Suppressor macrophage treated with lipopolysaccharide for 1 hour (primary cell): ENCODE results near the gene METRNL.
"Not testable (repeated sequence)": the region's sequence is repeated elsewhere in the genome, so short reads cannot be mapped to it uniquely, and the experiment has no call there.

Experiments used
- DNase-seq, 3 donors: peaks; one replicate each; pipeline ENCODE4 v3.0.0-alpha.2; 2020 to 2022

Gene METRNL, protein sequence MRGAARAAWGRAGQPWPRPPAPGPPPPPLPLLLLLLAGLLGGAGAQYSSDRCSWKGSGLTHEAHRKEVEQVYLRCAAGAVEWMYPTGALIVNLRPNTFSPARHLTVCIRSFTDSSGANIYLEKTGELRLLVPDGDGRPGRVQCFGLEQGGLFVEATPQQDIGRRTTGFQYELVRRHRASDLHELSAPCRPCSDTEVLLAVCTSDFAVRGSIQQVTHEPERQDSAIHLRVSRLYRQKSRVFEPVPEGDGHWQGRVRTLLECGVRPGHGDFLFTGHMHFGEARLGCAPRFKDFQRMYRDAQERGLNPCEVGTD

DNA sequence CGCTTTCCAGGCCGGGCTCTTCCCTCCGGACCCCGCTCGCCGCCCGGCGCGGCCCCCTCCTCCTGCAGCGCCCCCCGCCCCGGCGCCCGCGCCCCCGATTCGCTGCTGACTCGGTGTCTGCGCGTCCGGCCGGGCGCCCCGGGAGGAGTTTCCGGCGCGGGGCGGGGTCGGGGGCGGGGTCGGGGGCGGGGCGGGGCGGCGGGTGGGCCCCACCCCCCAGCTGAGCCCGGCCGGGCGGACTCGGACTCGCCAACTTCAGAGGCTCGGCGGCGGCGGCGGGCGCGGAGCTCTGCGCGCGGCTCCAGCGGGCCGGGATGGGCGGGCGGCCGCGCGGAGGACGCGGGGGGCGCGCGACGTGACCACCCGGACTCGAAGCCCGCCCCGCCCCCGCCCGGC lies at the start of gene METRNL:
Gene METRNL, plus strand, starts transcription at position 258 of the 396 bp plus-strand sequence. CDS start 207 bp downstream, outside the sequence.
- peak; percentile 83 to 95 (median 92) for DNase-seq

DNA sequence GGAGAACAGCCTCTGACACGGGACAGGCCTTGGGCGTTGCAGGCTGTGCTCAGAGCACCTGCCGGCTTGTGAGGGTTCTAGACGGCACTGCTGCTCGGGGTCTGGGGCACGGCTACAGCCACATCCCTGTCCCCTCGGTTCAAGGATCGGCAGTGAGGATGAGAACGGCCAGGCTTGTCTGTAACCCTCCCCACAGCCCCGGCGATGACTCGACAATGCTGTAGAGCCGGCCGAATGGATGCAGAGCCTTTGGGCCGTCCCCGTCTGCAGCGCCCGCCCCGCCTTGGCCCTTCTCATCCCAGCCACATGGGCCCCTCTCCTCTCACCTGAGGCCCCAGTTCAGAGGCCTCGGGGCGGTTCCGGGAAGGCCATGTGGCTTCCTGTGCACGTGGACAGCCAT lies 49.0 kb upstream of the METRNL start:
- no peak for DNase-seq

DNA sequence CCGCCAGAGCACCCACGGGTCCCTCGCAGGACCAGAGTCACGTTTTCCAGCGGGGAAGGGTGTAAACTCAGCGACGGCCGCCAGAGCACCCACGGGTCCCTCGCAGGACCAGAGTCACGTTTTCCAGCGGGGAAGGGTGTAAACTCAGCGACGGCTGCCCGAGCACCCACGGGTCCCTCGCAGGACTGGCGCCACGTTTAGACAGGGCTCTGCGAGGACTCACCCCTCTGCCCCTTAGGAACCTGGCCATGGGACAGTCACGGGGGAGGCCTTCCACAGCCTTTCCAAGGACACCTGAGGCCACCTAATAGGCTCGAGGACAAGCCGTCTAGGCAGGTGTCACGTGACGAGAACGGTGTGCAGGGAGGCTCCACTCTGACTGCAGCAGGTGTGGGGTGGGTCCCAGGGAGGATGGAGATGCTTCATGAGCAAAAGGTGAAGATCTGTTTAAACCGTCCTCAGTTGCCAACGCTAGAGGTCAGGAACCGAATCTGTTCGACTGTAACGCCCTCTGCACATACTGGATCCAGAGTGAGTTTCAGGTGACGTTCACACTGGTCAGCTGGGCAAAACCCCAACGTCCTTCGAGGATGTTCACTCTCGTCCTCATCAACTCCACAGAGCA lies 48.0 kb upstream of the METRNL start:
- DNase-seq, result no peak

DNA sequence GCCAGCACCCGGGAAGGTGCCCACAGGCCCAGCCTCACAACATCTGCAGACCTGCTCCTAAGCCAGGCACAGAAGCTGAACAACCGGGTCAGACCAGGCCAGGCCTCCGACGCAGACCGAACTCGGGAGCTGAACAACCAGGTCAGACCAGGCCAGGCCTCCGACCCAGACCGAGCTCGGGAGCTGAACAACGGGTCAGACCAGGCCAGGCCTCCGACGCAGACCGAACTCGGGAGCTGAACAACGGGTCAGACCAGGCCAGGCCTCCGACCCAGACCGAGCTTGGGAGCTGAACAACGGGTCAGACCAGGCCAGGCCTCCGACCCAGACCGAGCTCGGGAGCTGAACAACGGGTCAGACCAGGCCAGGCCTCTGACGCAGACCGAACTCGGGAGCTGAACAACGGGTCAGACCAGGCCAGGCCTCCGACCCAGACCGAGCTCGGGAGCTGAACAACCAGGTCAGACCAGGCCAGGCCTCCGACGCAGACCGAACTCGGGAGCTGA lies 47.4 kb upstream of the METRNL start:
- not testable (repeated sequence) for DNase-seq

DNA sequence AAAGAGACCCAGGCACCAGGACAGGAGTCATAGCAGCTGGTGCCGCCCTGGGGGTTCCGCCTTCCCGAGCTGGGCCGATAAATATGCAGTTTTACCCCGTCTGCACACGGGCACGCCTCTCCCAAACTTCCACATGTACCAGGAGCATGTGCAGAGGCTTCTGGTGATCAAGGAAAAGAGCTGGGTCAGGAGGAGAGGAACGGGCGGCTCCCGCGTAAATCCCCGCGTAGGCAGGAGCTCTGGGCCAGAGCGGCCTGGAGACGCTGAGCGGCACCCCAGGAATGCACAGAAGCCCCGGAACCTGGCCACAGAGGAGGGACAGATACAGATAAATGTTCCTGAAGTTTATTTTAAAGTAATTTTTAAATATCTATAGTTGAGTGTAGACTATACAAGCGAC lies 46.6 kb upstream of the METRNL start:
- DNase-seq, result no peak

DNA sequence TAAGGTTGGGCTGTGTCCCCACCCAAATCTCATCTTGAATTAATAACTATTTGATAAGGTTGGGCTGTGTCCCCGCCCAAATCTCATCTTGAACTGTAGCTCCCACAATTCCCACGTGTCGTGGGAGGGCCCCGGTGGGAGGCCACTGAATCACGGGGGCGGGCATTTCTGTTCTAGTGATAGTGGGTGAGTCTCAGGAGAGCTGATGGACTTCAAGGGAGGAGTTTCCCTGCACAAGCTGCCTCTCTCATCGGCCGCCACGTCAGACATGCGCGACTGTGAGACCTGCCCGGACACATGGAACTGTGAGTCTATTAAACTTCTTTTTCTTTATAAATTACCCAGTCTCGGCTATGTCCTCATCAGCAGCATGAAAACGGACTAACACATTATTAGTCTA lies 44.9 kb upstream of the METRNL start:
- DNase-seq, result no peak

DNA sequence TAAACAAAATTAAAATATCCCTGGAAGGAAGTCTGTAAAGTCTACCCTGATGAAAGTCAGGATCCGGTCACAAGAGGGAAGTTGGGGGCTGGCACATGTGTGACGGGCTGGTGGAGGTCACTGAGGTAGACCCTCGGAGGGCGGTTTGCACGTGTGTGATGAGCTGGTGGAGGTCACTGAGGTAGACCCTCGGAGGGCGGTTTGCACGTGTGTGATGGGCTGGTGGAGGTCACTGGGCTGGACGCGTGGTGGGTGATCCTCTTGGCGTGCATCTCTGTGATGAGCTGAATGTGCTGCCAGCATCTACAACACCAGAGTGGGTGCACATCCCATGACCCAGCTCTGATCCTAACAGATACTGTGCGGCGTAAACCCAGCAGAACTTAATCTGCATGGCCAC lies 43.7 kb upstream of the METRNL start:
- no peak for DNase-seq

DNA sequence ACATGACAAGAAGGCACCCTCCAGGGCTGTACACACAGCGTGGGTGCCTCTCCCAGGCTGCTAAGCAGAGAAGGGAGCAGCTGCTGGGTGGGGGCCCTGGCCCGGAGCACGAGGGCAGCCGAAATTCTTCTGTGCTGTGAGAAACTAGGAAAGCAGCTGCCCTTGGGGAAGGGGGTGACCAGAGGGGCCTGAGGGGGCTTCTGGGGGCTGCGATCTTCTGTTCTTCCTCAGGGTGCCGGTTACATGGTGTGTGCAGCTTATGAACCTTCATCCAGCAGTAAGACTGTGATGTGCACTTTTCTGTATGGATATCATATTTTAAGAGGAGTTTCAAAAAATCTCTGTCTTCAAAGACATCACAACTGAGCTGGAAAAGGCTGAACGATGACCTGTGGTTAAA lies 43.2 kb upstream of the METRNL start:
- DNase-seq, result no peak

DNA sequence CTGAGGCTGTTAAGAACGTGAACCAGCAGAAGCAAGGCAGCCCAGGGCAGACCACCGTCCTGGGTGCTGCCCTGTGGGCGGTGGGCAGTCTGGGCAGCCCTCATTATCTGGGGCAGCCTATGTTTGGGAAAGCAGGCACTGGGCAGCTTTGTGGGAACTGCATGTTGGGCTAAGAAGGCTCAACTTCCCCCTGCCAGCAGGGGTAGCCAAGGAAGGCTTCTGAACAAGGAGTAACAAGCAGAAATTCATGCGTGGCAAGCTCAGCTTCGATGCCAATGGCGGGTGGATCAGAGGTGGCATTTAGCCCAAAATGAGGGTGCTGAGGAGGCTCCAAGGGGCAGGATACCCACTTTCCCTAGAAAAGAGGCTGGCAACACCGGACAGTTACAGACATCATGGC lies 42.7 kb upstream of the METRNL start:
- no peak for DNase-seq

DNA sequence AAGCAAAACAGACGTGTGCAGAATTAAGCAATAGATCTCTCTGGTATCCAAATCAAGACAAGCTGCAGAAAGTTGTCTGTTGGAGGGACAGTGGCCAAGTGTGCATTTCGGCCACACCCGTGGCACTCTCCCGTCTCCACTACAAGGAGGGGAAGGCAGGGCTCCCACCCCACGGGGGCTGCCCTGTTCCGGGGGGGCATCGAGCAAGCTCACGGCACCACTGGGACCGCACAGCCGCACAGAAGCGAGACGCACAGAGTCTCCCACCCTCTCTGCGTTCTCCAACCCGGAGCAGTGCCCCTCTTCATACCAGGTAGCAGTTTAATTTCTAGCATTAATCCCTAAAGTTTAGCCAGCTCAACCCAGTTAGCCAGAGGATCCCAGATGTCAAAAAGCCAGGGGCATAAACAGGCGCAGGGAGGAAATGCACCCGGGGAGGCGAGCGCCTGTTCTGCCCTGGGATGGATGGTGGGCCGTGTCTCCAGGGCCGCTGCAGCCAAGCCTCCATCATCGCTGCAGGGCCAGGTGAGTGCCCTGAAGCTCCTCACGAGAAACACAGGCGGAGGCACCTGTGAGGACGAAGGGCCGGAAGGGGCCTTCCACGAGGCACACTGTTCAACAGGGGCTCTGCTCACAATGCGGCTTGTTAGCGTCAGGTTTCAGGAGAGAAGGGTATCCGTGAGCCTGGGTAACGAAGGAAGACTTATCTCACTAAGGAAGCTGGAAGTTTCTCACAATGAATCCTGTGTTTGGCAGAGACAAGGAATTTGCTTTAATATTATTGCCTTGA lies 42.1 kb upstream of the METRNL start:
- no peak for DNase-seq

DNA sequence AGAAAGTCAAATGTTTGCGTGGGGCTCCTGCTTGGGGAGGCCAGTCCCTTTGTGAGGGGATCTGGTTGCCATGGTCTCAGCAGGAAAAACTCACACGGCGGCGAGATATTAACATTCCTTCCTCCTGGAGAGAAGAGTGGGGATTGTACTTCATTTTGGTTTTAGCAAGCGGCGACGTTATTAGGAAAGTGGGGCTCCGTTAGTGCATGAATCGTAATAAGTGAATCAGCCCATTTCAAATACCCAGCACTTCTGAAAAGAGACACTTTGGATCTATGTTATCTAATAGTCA lies 41.6 kb upstream of the METRNL start:
- DNase-seq, result no peak

DNA sequence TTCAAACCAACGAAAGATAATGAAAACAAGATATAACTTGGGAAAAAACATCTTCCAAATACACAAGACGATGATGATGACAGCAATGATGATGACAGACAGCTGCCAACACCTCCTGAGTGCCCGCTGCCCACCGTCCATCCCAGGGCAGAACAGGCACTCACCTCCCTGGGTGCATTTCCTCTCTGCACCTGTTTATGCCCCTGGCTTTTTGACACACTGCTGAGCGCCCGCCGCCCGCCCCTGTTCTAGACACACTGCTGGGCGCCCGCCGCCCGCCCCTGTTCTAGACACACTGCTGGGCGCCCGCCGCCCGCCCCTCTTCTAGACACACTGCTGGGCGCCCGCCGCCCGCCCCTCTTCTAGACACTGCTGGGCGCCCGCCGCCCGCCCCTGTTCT lies 40.4 kb upstream of the METRNL start:
- DNase-seq, result not testable (repeated sequence)

DNA sequence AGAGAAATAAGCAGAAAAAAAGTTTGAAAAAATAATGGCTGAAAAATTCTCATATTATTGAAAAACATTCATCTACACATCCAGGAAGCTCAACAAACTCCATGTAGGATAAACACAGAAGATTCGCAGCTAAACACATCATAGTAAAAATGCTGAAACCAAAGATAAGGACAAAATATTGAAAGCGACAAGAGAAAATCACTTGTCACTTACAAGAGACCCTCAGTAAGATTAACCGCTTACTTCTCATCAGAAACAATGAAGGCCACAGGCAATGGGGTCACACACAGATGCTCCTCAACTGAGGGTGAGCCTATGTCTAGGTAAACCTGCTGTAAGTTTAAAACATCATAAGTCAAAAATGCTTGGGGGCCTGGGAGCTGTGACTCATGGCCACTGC lies 38.1 kb upstream of the METRNL start:
- no peak for DNase-seq

DNA sequence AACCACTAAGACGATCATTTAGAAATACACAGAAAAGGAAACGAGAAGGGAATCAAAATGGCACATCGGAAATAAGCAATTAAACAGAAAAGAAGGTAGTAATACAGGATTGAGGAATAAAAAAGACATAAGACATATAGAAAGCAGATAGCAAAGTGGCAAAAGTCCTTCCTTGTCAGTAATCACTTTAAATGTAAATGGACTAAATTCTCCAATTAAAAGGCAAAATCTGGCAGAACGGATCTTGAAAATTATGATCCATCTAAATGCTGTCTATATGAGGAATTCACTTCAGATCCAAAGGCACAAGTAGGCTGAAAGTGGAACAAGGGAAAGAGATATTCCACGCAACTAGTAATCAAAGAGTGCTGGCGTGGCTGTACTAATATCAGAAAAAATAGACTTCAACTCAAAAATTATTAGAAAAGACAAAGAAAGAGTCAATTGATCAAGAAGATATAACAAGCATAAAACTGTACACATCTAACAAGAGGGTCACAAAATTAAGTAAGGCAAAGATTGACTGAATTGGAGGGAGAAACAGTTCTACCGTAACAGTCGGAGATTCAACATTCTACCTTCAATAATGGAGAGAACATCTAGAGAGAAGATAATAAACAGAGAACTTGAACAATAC lies 36.8 kb upstream of the METRNL start:
- DNase-seq, result no peak

DNA sequence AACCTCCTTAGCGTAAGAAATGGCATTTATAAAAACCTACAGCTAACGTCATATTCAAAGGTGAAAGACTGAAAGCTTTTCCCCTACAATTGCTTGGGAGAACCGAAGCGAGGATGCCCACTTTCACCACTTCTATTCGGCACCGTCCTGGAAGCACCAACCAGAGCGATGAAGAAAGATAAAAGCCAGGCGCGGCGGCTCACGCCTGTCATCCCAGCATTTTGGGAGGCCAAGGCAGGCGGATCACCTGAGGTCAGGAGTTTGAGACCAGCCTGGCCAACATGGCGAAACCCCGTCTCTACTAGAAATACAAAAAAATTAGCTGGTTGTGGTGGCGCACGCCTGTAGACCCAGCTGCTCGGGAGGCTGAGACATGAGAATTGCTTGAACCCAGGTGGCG lies 34.9 kb upstream of the METRNL start:
- not testable (repeated sequence) for DNase-seq

DNA sequence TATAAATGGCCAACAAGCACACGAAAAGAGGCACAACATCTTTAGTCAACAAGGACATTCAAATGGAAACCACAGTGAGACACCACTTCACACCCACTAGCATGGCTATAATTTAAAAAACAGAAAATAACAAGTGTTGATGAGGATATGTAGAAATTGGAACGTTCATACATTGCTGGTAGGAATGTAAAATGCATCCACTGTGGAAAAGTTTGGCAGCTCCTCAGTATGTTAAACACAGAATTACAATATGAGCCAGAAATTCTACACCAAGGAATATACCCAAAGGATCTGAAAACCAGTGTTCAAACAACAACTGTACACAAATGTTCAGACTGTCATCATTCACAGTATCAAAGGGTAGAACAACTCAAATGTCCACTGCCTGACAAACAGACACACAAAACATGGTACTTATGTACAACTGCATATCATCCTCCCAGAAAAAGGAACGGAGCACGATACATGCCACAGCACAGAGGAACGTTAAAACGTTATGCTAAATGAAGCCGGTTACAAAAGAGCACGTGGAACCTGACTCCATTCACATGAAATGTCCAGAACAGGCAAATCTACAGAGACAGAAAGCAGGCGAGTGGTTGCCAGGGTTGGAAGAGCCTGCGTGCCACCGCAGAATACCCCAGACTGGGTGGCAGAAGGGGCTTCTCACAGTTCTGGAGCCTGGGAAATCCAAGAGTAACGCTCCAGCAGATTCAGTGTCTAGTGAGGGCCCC lies 32.8 kb upstream of the METRNL start:
- DNase-seq, result no peak

DNA sequence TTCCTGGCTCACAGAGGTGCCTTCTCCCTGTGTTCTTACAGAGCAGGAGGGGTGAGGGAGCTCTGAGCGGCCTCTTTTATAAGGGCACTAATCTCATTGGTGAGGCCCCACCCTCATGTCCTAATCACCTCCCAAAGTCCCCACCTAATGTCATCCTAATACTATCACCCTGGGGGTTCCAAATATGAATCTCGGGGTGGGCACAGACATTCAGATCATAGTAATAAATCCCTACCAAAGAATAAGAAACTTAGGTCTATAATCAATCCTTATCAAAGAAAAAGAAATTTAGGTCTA lies 32.3 kb upstream of the METRNL start:
- DNase-seq, result no peak

DNA sequence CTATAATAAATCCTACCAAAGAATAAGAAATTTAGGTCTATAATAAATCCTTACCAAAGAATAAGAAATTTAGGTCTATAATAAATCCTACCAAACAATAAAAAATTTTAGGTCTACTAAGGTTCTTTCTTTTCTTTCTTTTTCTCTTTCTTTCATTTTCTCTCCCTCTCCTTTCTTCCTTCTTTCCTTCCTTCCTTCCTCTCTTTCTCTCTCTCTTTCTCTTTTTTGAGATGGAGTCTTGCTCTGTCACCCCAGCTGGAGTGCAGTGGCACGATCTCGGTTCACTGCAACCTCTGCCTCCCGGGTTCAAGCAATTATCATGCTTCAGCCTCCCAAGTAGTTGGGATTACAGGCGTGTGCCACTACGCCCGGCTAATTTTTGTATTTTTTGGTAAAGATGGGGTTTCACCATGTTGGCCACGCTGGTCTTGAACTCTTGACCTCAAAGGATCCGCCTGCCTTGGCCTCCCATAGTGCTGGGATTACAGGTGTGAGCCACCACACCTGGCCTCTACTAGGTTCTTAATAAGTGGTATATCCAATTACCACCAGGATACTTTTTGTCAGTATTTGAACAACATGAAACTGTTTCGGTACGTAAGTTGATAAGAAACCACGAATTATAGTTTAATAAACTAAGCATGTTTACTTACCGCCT lies 31.5 kb upstream of the METRNL start:
- not testable (repeated sequence) for DNase-seq

DNA sequence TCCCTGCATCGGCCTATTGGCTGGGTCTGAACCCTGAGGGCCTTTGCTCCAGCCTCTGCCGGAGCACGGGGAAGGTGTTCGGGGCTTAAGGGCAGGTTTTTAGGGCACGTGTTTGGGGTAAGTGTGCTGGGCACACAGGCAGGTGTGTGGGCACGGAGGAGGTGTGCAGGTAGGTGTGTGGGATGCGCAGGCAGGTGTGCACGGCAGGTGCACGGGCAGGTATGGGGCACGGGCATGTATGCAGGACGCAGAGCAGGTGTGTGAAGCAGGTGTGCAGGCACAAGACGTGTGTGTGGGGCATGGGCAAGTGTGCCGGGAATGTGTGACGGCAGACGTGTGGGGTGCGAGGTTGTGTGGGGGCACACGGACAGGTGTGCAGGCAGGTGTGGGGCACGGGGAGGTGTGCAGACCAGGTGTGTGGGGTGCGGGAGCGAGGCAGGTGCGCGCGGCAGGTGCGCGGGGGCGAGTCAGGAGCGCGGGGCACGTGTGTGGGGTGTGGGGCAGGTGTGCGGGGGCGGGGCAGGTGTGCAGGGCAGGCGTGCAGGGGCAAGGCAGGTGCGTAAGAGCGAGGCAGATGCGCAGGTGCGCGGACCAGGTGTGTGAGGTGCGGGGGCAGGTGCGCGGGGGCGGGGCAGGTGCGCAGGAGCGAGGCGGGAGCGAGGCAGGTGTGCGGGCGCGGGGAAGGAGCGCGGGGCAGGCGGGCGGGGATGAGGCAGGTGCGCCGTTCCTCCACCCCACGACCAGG lies 28.6 kb upstream of the METRNL start:
- DNase-seq, result no peak

DNA sequence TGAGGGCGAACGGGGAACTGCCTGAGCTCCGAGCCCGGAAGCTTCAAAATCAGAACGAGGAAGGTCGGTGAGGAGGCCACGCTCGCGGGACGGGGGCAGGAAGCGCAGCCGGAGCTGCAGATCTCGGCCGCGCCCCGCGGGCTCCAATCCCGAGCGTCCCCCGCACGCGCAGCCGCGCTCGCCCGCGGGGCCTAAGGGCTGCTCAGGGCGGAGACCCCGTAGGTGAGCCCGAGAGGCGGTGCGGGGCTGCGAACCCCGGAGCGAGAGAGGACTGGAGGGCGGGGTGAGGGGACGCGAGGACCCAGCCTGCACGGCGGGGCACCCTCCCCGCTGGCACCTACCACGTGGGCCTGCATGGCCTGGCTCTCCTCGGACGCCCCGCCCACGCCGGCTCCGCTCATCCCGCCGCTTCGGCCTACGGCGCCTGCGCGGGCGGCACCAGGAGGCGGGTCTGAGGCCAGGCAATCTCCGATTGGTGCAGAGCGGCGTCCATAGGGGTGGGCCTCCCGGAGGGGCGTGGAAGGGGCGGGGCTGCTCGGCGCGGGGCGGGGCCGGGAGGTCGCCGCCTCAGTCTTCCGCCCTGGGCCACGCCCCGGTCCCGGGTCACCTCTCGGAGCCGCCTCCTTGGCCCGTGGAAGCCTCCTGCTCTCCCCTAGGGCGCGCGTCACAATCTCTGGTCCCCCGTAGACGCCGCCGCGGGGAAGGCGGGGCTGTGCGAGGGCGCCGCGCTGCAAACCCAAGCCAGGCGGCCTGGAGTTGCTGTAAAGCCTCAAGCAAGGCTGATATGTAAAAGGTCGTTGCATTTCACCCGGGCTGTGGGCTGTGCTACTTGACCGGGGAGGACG lies 27.8 kb upstream of the METRNL start:
- DNase-seq, result peak; percentile 99 to 100 (median 100)

DNA sequence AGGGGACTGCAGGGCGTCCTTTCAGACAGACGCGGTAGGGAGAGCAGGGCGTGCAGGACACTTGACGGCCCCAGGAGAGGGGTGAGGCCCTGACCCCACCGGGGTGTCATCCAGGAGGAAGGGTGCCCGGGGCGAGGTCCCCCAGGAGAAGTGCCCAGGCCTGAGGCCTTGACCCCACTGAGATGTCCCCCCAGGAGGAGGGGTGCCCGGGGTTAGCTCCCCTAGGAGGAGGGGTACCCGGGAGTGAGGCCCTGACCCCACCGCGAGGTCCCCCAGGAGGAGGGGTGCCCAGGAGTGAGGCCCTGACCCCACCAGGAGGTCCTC lies 27.2 kb upstream of the METRNL start:
- DNase-seq, result no peak
